NB4 (cell line): ENCODE results near the gene LMBR1.

ENCODE experiments used
- MYC ChIP-seq: IDR thresholded peaks from 2 replicates; pipeline ENCODE4 v1.6.1; 2011; ENCODE audit warnings: low read depth, low read length
- POLR2A ChIP-seq: IDR thresholded peaks from 2 replicates; pipeline ENCODE4 v1.6.1; 2011; ENCODE audit warnings: mild to moderate bottlenecking; ENCODE audit not compliant: insufficient read length; ENCODE audit errors: extremely low read depth
- TF ChIP-seq, protein P1 (sequence below): IDR thresholded peaks from one replicate; pipeline ENCODE4 v1.5.1; 2012; ENCODE audit warnings: low read depth, low read length
- TF ChIP-seq, protein P2 (sequence below): IDR thresholded peaks from 2 replicates; pipeline ENCODE4 v1.6.1; 2011; ENCODE audit warnings: low read depth, low read length

DNA sequence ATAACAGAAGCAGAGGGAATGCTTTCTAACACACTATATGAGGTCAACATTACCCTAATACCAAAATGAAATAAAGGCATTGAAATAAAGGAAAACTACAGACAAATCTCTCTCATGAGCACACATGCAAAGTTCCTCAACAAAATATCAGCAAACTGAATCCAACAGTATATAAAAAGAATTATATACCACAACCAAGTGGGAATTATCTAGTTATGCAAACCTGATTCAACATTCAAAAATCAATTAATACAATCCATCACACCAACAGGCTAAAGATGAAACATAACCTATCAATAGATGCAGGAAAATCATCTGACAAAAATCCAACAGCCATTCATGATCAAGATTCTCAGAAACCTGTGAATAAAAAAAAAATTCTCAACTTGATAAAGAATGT, 34.5 kb downstream of the LMBR1 start:
- TF ChIP-seq, protein P1, sequence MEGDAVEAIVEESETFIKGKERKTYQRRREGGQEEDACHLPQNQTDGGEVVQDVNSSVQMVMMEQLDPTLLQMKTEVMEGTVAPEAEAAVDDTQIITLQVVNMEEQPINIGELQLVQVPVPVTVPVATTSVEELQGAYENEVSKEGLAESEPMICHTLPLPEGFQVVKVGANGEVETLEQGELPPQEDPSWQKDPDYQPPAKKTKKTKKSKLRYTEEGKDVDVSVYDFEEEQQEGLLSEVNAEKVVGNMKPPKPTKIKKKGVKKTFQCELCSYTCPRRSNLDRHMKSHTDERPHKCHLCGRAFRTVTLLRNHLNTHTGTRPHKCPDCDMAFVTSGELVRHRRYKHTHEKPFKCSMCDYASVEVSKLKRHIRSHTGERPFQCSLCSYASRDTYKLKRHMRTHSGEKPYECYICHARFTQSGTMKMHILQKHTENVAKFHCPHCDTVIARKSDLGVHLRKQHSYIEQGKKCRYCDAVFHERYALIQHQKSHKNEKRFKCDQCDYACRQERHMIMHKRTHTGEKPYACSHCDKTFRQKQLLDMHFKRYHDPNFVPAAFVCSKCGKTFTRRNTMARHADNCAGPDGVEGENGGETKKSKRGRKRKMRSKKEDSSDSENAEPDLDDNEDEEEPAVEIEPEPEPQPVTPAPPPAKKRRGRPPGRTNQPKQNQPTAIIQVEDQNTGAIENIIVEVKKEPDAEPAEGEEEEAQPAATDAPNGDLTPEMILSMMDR = no peak
- TF ChIP-seq POLR2A (no peak), MYC (no peak)
- TF ChIP-seq, protein P2, sequence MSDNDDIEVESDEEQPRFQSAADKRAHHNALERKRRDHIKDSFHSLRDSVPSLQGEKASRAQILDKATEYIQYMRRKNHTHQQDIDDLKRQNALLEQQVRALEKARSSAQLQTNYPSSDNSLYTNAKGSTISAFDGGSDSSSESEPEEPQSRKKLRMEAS = no peak
